CD4-positive, alpha-beta T cell (primary cell): ENCODE results near the gene NCAM2. TPM values are rescaled to one million over a fixed set of nuclear protein-coding genes. Genes with fewer than 3 reads are reported as not detected.

ENCODE experiments used
- ATAC-seq: fragments of 200-7000 bp; cut with Tn5 transposase; one replicate; pipeline ENCODE4 v1.10.0; 2022; ENCODE audit warnings: mild to moderate bottlenecking; ENCODE audit not compliant: poor library complexity
- CTCF ChIA-PET: fragments of 350-600 bp; sonication (Branson Sonifier 250); formaldehyde crosslinking; loops from one replicate; lab custom pipeline; 2021; ENCODE audit warnings: antibody characterized with exemption, inconsistent platforms; lab: Charles Lee
- POLR2A ChIA-PET: fragments of 350-600 bp; sonication (Branson Sonifier 250); formaldehyde crosslinking; loops from one replicate; lab custom pipeline; 2021; ENCODE audit warnings: antibody characterized with exemption, inconsistent platforms; lab: Charles Lee
- DNase-seq, 14 experiments: peaks; one replicate each; pipeline ENCODE4 v3.0.0-alpha.2; 2013 to 2020; ENCODE audit warnings: mixed read lengths in 2 of 14
- H3K27ac ChIP-seq, 2 donors: one replicate each; pipeline versions ENCODE4 v1.5.1 to v1.7.0; 2013; ENCODE audit warnings: low read length in 2 of 2, low read depth in 1 of 2, mild to moderate bottlenecking in 1 of 2
- H3K27me3 ChIP-seq, 2 experiments: 1 replicate in 1 of 2; 2 replicates in 1 of 2; pipeline versions ENCODE4 v1.6.1 to v1.7.0; 2013; ENCODE audit warnings: low read length in 2 of 2, control low read depth in 1 of 2, mild to moderate bottlenecking in 1 of 2, moderate library complexity in 1 of 2; ENCODE audit not compliant: insufficient read depth in 2 of 2, control insufficient read depth in 1 of 2
- H3K36me3 ChIP-seq: one replicate; pipeline ENCODE4 v1.6.1; 2013; ENCODE audit warnings: low read length, control low read depth; ENCODE audit not compliant: insufficient read depth
- H3K4me1 ChIP-seq: one replicate; pipeline ENCODE4 v1.6.1; 2013; ENCODE audit warnings: low read length, control low read depth; ENCODE audit not compliant: insufficient read depth
- H3K4me3 ChIP-seq: one replicate; pipeline ENCODE4 v1.5.1; 2013; ENCODE audit warnings: mild to moderate bottlenecking, low read length, moderate library complexity
- H3K9me3 ChIP-seq, 2 experiments: 1 replicate in 1 of 2; 2 replicates in 1 of 2; pipeline versions ENCODE4 v1.6.1 to v1.7.0; 2013; ENCODE audit warnings: low read length in 2 of 2, mild to moderate bottlenecking in 2 of 2, control low read depth in 1 of 2, moderate library complexity in 1 of 2; ENCODE audit not compliant: control insufficient read depth in 1 of 2, insufficient read depth in 1 of 2
- H3K27ac Mint-ChIP-seq: one replicate; pipeline ENCODE4 v1.8.0; 2020; ENCODE audit warnings: mixed read lengths
- H3K27me3 Mint-ChIP-seq: one replicate; pipeline ENCODE4 v1.8.0; 2021; ENCODE audit warnings: mixed read lengths
- H3K36me3 Mint-ChIP-seq: one replicate; pipeline ENCODE4 v1.8.0; 2021; ENCODE audit warnings: low read depth, mixed read lengths
- H3K4me1 Mint-ChIP-seq: one replicate; pipeline ENCODE4 v1.8.0; 2021; ENCODE audit warnings: low read depth, mixed read lengths
- H3K4me3 Mint-ChIP-seq: one replicate; pipeline ENCODE4 v1.8.0; 2020; ENCODE audit warnings: mild to moderate bottlenecking, mixed read lengths
- H3K9me3 Mint-ChIP-seq: one replicate; pipeline ENCODE4 v1.8.0; 2020; ENCODE audit warnings: mixed read lengths
- intact Hi-C, 2 experiments: fragments of 100-400 bp; cut with DNase I in 1 of 2; cut with micrococcal nuclease in 1 of 2; formaldehyde crosslinking; loops; one replicate each; pipeline versions ENCODE4 v1.15.1 to v1.9.0; 2023 to 2025; cut with DNase I, micrococcal nuclease
- total RNA-seq, 174 experiments: library from RNA in 2 of 174; stranded (reverse) in 2 of 174; gene quantifications; one replicate each; pipeline ENCODE4 v1.2.3 and lab custom pipeline; 2021 to 2026
- TF ChIP-seq, protein P1 (sequence below): fragments of 200-600 bp; IDR thresholded peaks from one replicate; pipeline ENCODE4 v1.8.0; 2022; ENCODE audit warnings: antibody characterized with exemption, mild to moderate bottlenecking

The NCAM2 gene
- total RNA-seq, 2 experiments from 2014 or later = not detected

DNA sequence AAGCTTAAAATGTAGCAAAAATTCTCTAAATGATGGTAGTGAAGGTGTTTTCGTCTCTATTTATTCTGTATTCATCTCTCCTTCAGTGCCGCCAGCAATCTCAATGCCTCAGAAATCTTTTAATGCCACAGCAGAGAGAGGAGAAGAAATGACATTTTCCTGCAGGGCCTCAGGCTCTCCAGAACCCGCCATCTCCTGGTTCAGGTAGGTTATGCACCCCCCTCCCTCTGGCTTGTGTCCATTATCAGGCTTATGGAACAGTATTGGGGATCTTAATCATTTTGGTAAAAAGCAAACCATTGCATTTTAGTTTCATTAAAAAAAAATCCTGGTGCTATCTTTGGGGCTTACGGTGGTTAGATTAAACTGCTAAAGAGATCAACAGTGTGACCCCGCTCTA lies 326.1 kb downstream of the NCAM2 start:
- CTCF ChIA-PET = no interaction called here
- H3K27me3 Mint-ChIP-seq = no peaks in the 10 kb centered on the region

DNA sequence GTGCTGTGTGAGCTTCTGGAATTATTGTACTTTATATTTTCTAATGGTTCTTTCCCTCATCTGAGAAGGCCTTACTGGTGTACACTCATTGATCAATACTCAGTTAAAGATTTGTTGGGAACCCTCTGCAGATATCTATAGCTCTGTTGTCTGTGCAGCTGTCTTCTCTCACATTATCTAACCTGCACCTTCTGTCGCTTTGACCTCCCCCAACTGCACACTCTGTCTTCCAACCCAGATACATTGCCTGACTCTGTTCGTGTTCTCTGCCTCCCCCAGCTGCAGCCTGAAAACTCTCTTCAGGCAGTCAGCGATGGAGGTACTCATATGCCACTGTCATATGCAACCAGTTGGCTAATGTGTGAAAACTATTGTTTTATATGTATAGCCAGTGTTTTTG lies 334.3 kb downstream of the NCAM2 start:
- TF ChIP-seq, protein P1, sequence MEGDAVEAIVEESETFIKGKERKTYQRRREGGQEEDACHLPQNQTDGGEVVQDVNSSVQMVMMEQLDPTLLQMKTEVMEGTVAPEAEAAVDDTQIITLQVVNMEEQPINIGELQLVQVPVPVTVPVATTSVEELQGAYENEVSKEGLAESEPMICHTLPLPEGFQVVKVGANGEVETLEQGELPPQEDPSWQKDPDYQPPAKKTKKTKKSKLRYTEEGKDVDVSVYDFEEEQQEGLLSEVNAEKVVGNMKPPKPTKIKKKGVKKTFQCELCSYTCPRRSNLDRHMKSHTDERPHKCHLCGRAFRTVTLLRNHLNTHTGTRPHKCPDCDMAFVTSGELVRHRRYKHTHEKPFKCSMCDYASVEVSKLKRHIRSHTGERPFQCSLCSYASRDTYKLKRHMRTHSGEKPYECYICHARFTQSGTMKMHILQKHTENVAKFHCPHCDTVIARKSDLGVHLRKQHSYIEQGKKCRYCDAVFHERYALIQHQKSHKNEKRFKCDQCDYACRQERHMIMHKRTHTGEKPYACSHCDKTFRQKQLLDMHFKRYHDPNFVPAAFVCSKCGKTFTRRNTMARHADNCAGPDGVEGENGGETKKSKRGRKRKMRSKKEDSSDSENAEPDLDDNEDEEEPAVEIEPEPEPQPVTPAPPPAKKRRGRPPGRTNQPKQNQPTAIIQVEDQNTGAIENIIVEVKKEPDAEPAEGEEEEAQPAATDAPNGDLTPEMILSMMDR = no peak
- no peaks in the 10 kb centered on the region for H3K27me3 ChIP-seq
- H3K9me3 ChIP-seq = peaks cover 0 to 7% of the 10 kb centered on the region in 2 experiments
- POLR2A ChIA-PET = no interaction called here
- H3K4me3 ChIP-seq = no peak overlapping the region
- H3K27me3 Mint-ChIP-seq = no peaks in the 10 kb centered on the region
- H3K9me3 Mint-ChIP-seq = no peaks in the 10 kb centered on the region
- ATAC-seq (no peak), DNase-seq (no peak)
- no peaks in the 10 kb centered on the region for H3K36me3 ChIP-seq
- H3K4me3 Mint-ChIP-seq = no peak overlapping the region
- no peaks in the 10 kb centered on the region for H3K36me3 Mint-ChIP-seq
- H3K27ac ChIP-seq = no peak overlapping the region
- no peak overlapping the region for H3K27ac Mint-ChIP-seq
- H3K4me1 ChIP-seq = no peaks in the 10 kb centered on the region
- no peaks in the 10 kb centered on the region for H3K4me1 Mint-ChIP-seq
- intact Hi-C loops = no loop called here
- CTCF ChIA-PET = no interaction called here

More for the DNA sequence above, 326.1 kb downstream of the NCAM2 start:
- no peak overlapping the region for H3K4me3 ChIP-seq
- Mint-ChIP-seq H3K36me3 (no peaks in the 10 kb centered on the region), H3K4me1 (no peaks in the 10 kb centered on the region), H3K4me3 (no peak overlapping the region), H3K9me3 (no peaks in the 10 kb centered on the region), H3K27ac (no peak overlapping the region)
- no peak for DNase-seq
- ATAC-seq = no peak
- no peaks in the 10 kb centered on the region for H3K4me1 ChIP-seq
- intact Hi-C loops = no loop called here
- TF ChIP-seq, protein P1 = no peak
- no peaks in the 10 kb centered on the region for H3K27me3 ChIP-seq
- no peaks in the 10 kb centered on the region for H3K9me3 ChIP-seq
- no peaks in the 10 kb centered on the region for H3K36me3 ChIP-seq
- POLR2A ChIA-PET = no interaction called here
- no peak overlapping the region for H3K27ac ChIP-seq

DNA sequence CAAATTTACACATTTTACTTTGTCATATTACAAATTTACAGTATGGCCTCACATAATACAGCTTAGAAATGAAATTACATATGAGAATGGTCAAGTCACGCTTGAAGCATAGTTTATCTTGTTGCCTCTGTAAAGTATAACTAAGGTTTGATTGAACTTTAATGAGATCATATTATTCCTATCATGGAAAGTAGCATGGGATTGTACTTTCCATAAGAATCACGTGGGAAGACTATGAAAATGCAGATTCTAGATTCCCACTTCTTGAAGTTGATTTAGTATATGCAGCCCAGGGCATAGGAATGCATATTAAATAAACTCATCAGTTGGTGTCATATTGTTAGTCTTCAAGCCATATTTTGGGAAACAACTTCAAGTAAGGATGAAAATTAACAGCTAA lies 342.8 kb downstream of the NCAM2 start:
- no peak for ATAC-seq
- H3K27ac Mint-ChIP-seq = no peak overlapping the region
- ChIA-PET POLR2A (no interaction called here), CTCF (no interaction called here)
- no peaks in the 10 kb centered on the region for H3K36me3 ChIP-seq
- intact Hi-C loops = no loop called here
- no peaks in the 10 kb centered on the region for H3K4me1 Mint-ChIP-seq
- peaks cover 14% of the 10 kb centered on the region for H3K9me3 Mint-ChIP-seq
- no peak overlapping the region for H3K27ac ChIP-seq
- H3K4me3 Mint-ChIP-seq = no peak overlapping the region
- no peak overlapping the region for H3K4me3 ChIP-seq
- no peaks in the 10 kb centered on the region for H3K4me1 ChIP-seq
- H3K27me3 ChIP-seq = no peaks in the 10 kb centered on the region
- H3K36me3 Mint-ChIP-seq = no peaks in the 10 kb centered on the region
- TF ChIP-seq, protein P1 = no peak
- peaks cover 7 to 11% of the 10 kb centered on the region in 2 experiments for H3K9me3 ChIP-seq
- no peak for DNase-seq
- no peaks in the 10 kb centered on the region for H3K27me3 Mint-ChIP-seq
